IMR-90 (cell line): ENCODE data around the gene IL4. TPM values are rescaled to one million over a fixed set of nuclear protein-coding genes. Genes with fewer than 3 reads are reported as not detected.

Source experiments
- ATAC-seq: fragments of 200-7000 bp; cut with Tn5 transposase; 2 replicates; pipeline ENCODE4 v1.9.1; 2020; ENCODE audit warnings: low read depth, mild to moderate bottlenecking, moderate library complexity
- BruUV-seq: library from RNA; stranded (reverse); fragments of 400-500 nt; replicated peaks from 2 replicates; lab custom pipeline; 2021; lab: Mats Ljungman, UMichigan
- CTCF ChIA-PET: fragments of 300-600 bp; formaldehyde crosslinking; extraction: SDS; loops from one replicate; lab custom pipeline; 2021; ENCODE audit warnings: antibody characterized with exemption; lab: Yijun Ruan, JAX
- POLR2A ChIA-PET: fragments of 300-600 bp; sonication (Branson Sonifier 250); formaldehyde crosslinking; loops from one replicate; lab custom pipeline; 2022; ENCODE audit warnings: antibody characterized with exemption; ENCODE audit not compliant: unreplicated experiment; lab: Charles Lee
- DNase-seq: peaks from one replicate; pipeline ENCODE4 v3.0.0; 2013
- H2AFZ ChIP-seq: replicated peaks from 2 replicates; pipeline ENCODE3; 2013; ENCODE audit warnings: low read length, mild to moderate bottlenecking; ENCODE audit not compliant: poor library complexity
- H2AK5ac ChIP-seq: 2 replicates; pipeline ENCODE4 v1.6.1; 2013; ENCODE audit warnings: low read depth, low read length, inconsistent platforms
- H2AK9ac ChIP-seq: replicated peaks from 2 replicates; pipeline ENCODE3; 2013; ENCODE audit warnings: mild to moderate bottlenecking, low read depth, low read length, moderate library complexity; ENCODE audit not compliant: poor library complexity
- H2BK120ac ChIP-seq: 2 replicates; pipeline ENCODE4 v1.6.1; 2013; ENCODE audit warnings: low read depth, low read length, inconsistent platforms
- H2BK15ac ChIP-seq: 3 replicates; pipeline ENCODE4 v1.6.1; 2013; ENCODE audit warnings: low read depth, low read length, inconsistent platforms
- H2BK20ac ChIP-seq: 2 replicates; pipeline ENCODE4 v1.6.1; 2013; ENCODE audit warnings: low read depth, mild to moderate bottlenecking, inconsistent platforms, low read length, moderate library complexity
- H2BK5ac ChIP-seq: 2 replicates; pipeline ENCODE4 v1.6.1; 2013; ENCODE audit warnings: mild to moderate bottlenecking, low read depth, low read length, inconsistent platforms; ENCODE audit not compliant: poor library complexity, severe bottlenecking
- H3K14ac ChIP-seq: replicated peaks from 2 replicates; pipeline ENCODE4 v1.6.1; 2013; ENCODE audit warnings: low read depth, low read length, inconsistent platforms
- H3K18ac ChIP-seq: 2 replicates; pipeline ENCODE4 v1.6.1; 2013; ENCODE audit warnings: low read depth, low read length, control low read depth
- H3K23ac ChIP-seq: 2 replicates; pipeline ENCODE4 v1.6.1; 2013; ENCODE audit warnings: low read depth, low read length, inconsistent platforms
- H3K27ac ChIP-seq: 2 replicates; pipeline ENCODE4 v1.5.1; 2013; ENCODE audit warnings: mild to moderate bottlenecking, control low read depth, low read length; ENCODE audit not compliant: insufficient read depth
- H3K27me3 ChIP-seq: 2 replicates; pipeline ENCODE4 v1.6.1; 2013; ENCODE audit warnings: low read length; ENCODE audit not compliant: control insufficient read depth, insufficient read depth
- H3K36me3 ChIP-seq: 2 replicates; pipeline ENCODE4 v1.6.1; 2013; ENCODE audit warnings: low read length, mixed read lengths; ENCODE audit not compliant: control insufficient read depth, insufficient read depth
- H3K4ac ChIP-seq: 2 replicates; pipeline ENCODE4 v1.6.1; 2013; ENCODE audit warnings: low read depth, low read length, inconsistent platforms
- H3K4me1 ChIP-seq: 2 replicates; pipeline ENCODE4 v1.6.1; 2013; ENCODE audit warnings: low read length, mixed read lengths; ENCODE audit not compliant: control insufficient read depth, insufficient read depth
- H3K4me2 ChIP-seq: 2 replicates; pipeline ENCODE4 v1.6.1; 2013; ENCODE audit warnings: low read depth, mild to moderate bottlenecking, control low read depth, low read length, moderate library complexity
- H3K4me3 ChIP-seq: 2 replicates; pipeline ENCODE4 v1.5.1; 2013; ENCODE audit warnings: low read depth, mild to moderate bottlenecking, control low read depth, low read length, moderate library complexity; ENCODE audit not compliant: insufficient read depth
- H3K56ac ChIP-seq: 2 replicates; pipeline ENCODE4 v1.6.1; 2013; ENCODE audit warnings: low read length, inconsistent platforms; ENCODE audit not compliant: insufficient read depth; ENCODE audit errors: extremely low read depth
- H3K79me1 ChIP-seq, 2 experiments: 2 replicates each; pipeline ENCODE4 v1.6.1; 2013; ENCODE audit warnings: low read length in 2 of 2, inconsistent platforms in 1 of 2, low read depth in 1 of 2
- H3K9ac ChIP-seq: 2 replicates; pipeline ENCODE4 v1.6.1; 2013; ENCODE audit warnings: low read depth, low read length, control low read depth
- H3K9me1 ChIP-seq: 2 replicates; pipeline ENCODE4 v1.6.1; 2013; ENCODE audit warnings: low read length, inconsistent platforms; ENCODE audit not compliant: insufficient read depth
- H3K9me3 ChIP-seq: 2 replicates; pipeline ENCODE4 v1.6.1; 2013; ENCODE audit warnings: low read length; ENCODE audit not compliant: control insufficient read depth, insufficient read depth
- H4K20me1 ChIP-seq: 2 replicates; pipeline ENCODE4 v1.6.1; 2013; ENCODE audit warnings: low read length, inconsistent platforms; ENCODE audit not compliant: insufficient read depth
- H4K5ac ChIP-seq: 2 replicates; pipeline ENCODE4 v1.6.1; 2013; ENCODE audit warnings: mild to moderate bottlenecking, low read depth, low read length, control low read depth
- H4K8ac ChIP-seq, 2 experiments: 2 replicates each; pipeline ENCODE4 v1.6.1; 2013; ENCODE audit warnings: low read depth in 2 of 2, low read length in 2 of 2, control low read depth in 1 of 2, inconsistent platforms in 1 of 2
- H4K91ac ChIP-seq: 2 replicates; pipeline ENCODE4 v1.6.1; 2013; ENCODE audit warnings: low read depth, low read length, inconsistent platforms; ENCODE audit not compliant: insufficient read depth
- BHLHE40 ChIP-seq: fragments of 150-350 bp; IDR thresholded peaks from 2 replicates; pipeline ENCODE4 v1.6.1; 2016; ENCODE audit warnings: mild to moderate bottlenecking, low read depth, low read length
- CEBPB ChIP-seq: IDR thresholded peaks from 2 replicates; pipeline ENCODE4 v1.6.1; 2012; ENCODE audit warnings: low read depth, low read length, improper control_type of control experiment
- CHD1 ChIP-seq: IDR thresholded peaks from 2 replicates; pipeline ENCODE4 v1.6.1; 2012; ENCODE audit warnings: low read depth, low read length, improper control_type of control experiment
- FOS ChIP-seq: fragments of 150-350 bp; IDR thresholded peaks from 2 replicates; pipeline ENCODE4 v1.6.1; 2016; ENCODE audit warnings: low read depth, low read length
- MAFK ChIP-seq: IDR thresholded peaks from 2 replicates; pipeline ENCODE4 v1.6.1; 2012; ENCODE audit warnings: low read depth, low read length, improper control_type of control experiment
- MAZ ChIP-seq: IDR thresholded peaks from 2 replicates; pipeline ENCODE4 v1.6.1; 2012; ENCODE audit warnings: low read depth, mild to moderate bottlenecking, low read length, improper control_type of control experiment, moderate library complexity, borderline replicate concordance
- MXI1 ChIP-seq: IDR thresholded peaks from 2 replicates; pipeline ENCODE4 v1.6.1; 2012; ENCODE audit warnings: low read depth, mild to moderate bottlenecking, low read length, moderate library complexity, borderline replicate concordance
- NFE2L2 ChIP-seq: fragments of 150-350 bp; IDR thresholded peaks from 2 replicates; pipeline ENCODE4 v1.6.1; 2016; ENCODE audit warnings: low read depth, mild to moderate bottlenecking, low read length
- POLR2A ChIP-seq: IDR thresholded peaks from 2 replicates; pipeline ENCODE4 v1.6.1; 2012; ENCODE audit warnings: mild to moderate bottlenecking, low read depth, low read length
- RAD21 ChIP-seq: IDR thresholded peaks from 2 replicates; pipeline ENCODE4 v1.6.1; 2012; ENCODE audit warnings: low read length, improper control_type of control experiment
- RCOR1 ChIP-seq: IDR thresholded peaks from 2 replicates; pipeline ENCODE4 v1.6.1; 2012; ENCODE audit warnings: mild to moderate bottlenecking, low read length, improper control_type of control experiment; ENCODE audit not compliant: insufficient replicate concordance
- RFX5 ChIP-seq: IDR thresholded peaks from 2 replicates; pipeline ENCODE4 v1.8.0; 2012; ENCODE audit warnings: low read depth, mild to moderate bottlenecking, low read length, moderate library complexity
- SMC3 ChIP-seq: fragments of 150-350 bp; IDR thresholded peaks from 2 replicates; pipeline ENCODE4 v1.6.1; 2016; ENCODE audit warnings: low read depth, mild to moderate bottlenecking, antibody characterized with exemption, low read length, moderate library complexity
- USF2 ChIP-seq: fragments of 150-350 bp; IDR thresholded peaks from 2 replicates; pipeline ENCODE4 v1.6.1; 2017; ENCODE audit warnings: mild to moderate bottlenecking, antibody characterized with exemption, low read length, low read depth
- WGBS, 2 experiments: methylation state at CpG; one replicate each; pipeline versions ENCODE4 v1.1.5 to v1.1.7; 2013; ENCODE audit warnings: missing lambda C conversion rate in 2 of 2; ENCODE audit not compliant: insufficient read length in 1 of 2; ENCODE audit errors: extremely low coverage in 2 of 2; 5-methylcytosine and 5-hydroxymethylcytosine counted together
- dilution Hi-C: fragments of 300-500 bp; cut with HindIII; formaldehyde crosslinking; loops from one replicate; pipeline ENCODE4 v1.14.3; 2018; ENCODE audit warnings: low sequenced_read_pairs; ENCODE audit not compliant: unreplicated experiment
- in situ Hi-C: fragments of 300-500 bp; cut with MboI; formaldehyde crosslinking; loops from 3 replicates; pipeline ENCODE4 v1.14.3; 2019; ENCODE audit warnings: low sequenced_read_pairs, inconsistent platforms, mixed read lengths
- intact Hi-C: fragments of 100-400 bp; cut with micrococcal nuclease; formaldehyde crosslinking; loops from 2 replicates; pipeline ENCODE4 v1.10.0; 2022
- polyA plus RNA-seq, 3 experiments: library from polyadenylated mRNA; depleted of rRNA; stranded (reverse); fragments of >200 nt; gene quantifications; 2 replicates each; pipeline ENCODE4 v1.2.3, GENCODE V29; 2012; ENCODE audit warnings: low replicate concordance in 1 of 3
- total RNA-seq: library from RNA; depleted of rRNA; stranded (reverse); fragments of >200 nt; gene quantifications from 2 replicates; pipeline ENCODE4 v1.2.3, GENCODE V29; 2012
- TF ChIP-seq, protein P1 (sequence below): fragments of 150-350 bp; IDR thresholded peaks from 2 replicates; pipeline ENCODE4 v1.6.1; 2016; ENCODE audit warnings: low read depth, mild to moderate bottlenecking, low read length, moderate library complexity, borderline replicate concordance
- TF ChIP-seq, protein P2 (sequence below): conservative IDR thresholded peaks from 2 replicates; pipeline ENCODE4 v1.5.1; 2012; ENCODE audit warnings: mild to moderate bottlenecking, low read depth, low read length, improper control_type of control experiment

The IL4 gene
- total and polyA plus RNA-seq, 2 of the 4 experiments (the other 2 are of a cell fraction), result not detected

DNA sequence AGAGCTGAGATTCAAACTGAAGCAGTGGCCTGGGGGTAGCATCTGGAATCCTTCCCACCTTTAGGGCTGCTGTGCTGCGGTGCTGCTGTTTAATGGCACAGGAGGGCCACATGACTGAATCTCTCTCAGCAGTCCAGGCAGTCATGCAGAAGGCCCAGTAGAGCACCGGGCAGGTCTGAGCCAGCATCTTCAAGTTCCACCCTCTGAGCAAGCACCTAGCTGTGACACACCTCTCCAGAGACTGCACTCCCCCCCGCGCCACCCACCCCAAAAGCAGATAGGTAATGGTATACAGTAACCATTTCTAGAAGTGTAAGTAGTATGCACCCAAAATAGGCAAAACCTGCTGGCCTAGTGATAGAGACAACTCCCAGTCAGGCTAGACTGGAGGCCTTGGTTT is 8.2 kb downstream of the IL4 start:
- Histone ChIP-seq H3K27me3 (no peaks in the 10 kb centered on the region), H4K8ac (no peak overlapping the region), H2AK9ac (no peak overlapping the region), H3K4ac (no peak overlapping the region), H3K9me3 (no peaks in the 10 kb centered on the region), H2BK20ac (no peak overlapping the region), H3K4me2 (no peak overlapping the region), H2BK5ac (no peak overlapping the region), H3K79me1 (no peaks in the 10 kb centered on the region), H2AFZ (no peak overlapping the region), H4K91ac (no peak overlapping the region), H3K4me1 (peaks cover 4% of the 10 kb centered on the region), H2AK5ac (no peak overlapping the region), H3K4me3 (no peak overlapping the region), H4K20me1 (no peaks in the 10 kb centered on the region), H3K23ac (no peak overlapping the region), H3K56ac (no peak overlapping the region), H3K18ac (no peak overlapping the region), H2BK15ac (no peak overlapping the region), H3K9me1 (peaks cover 9% of the 10 kb centered on the region; the same call in 1 of the 2 replicates), H4K5ac (no peak overlapping the region), H3K9ac (no peak overlapping the region), H3K36me3 (no peaks in the 10 kb centered on the region), H2BK120ac (no peak overlapping the region), H3K27ac (no peak overlapping the region), H3K14ac (no peak overlapping the region)
- ChIA-PET CTCF (interaction anchor here (1.2 kb wide), 1 partner anchor 156 kb away, joined by 4 read pairs; no protein-coding TSS in a partner anchor), POLR2A (no interaction called here)
- WGBS, 2 experiments, result no CpG with 5 or more reads among the region's 4 CpGs
- TF ChIP-seq MAZ (no peak), RFX5 (no peak), USF2 (no peak), BHLHE40 (no peak), NFE2L2 (no peak), CEBPB (no peak), RCOR1 (no peak), MXI1 (no peak), MAFK (no peak), SMC3 (no peak), RAD21 (no peak), POLR2A (no peak), CHD1 (no peak), FOS (no peak)
- TF ChIP-seq, protein P1, sequence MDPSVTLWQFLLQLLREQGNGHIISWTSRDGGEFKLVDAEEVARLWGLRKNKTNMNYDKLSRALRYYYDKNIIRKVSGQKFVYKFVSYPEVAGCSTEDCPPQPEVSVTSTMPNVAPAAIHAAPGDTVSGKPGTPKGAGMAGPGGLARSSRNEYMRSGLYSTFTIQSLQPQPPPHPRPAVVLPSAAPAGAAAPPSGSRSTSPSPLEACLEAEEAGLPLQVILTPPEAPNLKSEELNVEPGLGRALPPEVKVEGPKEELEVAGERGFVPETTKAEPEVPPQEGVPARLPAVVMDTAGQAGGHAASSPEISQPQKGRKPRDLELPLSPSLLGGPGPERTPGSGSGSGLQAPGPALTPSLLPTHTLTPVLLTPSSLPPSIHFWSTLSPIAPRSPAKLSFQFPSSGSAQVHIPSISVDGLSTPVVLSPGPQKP, result no peak
- TF ChIP-seq, protein P2, sequence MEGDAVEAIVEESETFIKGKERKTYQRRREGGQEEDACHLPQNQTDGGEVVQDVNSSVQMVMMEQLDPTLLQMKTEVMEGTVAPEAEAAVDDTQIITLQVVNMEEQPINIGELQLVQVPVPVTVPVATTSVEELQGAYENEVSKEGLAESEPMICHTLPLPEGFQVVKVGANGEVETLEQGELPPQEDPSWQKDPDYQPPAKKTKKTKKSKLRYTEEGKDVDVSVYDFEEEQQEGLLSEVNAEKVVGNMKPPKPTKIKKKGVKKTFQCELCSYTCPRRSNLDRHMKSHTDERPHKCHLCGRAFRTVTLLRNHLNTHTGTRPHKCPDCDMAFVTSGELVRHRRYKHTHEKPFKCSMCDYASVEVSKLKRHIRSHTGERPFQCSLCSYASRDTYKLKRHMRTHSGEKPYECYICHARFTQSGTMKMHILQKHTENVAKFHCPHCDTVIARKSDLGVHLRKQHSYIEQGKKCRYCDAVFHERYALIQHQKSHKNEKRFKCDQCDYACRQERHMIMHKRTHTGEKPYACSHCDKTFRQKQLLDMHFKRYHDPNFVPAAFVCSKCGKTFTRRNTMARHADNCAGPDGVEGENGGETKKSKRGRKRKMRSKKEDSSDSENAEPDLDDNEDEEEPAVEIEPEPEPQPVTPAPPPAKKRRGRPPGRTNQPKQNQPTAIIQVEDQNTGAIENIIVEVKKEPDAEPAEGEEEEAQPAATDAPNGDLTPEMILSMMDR, result no peak
- no TSS peak for BruUV-seq
- intact Hi-C loops (no loop called here), dilution Hi-C loops (no loop called here), in situ Hi-C loops (no loop called here)
- DNase-seq (no peak), ATAC-seq (no peak)
